22Rv1 (cell line): ENCODE measurements around the gene SORT1.

Experiments used
- CTCF ChIP-seq: fragments of 450-650 bp; IDR thresholded peaks from 2 replicates; pipeline ENCODE4 v1.5.1; 2017; ENCODE audit warnings: mild to moderate bottlenecking
- ZFX ChIP-seq: fragments of 450-650 bp; IDR thresholded peaks from 2 replicates; pipeline ENCODE4 v1.6.1; 2017; ENCODE audit warnings: antibody characterized with exemption, borderline replicate concordance

- TF ChIP-seq CTCF (no peak), ZFX (no peak)
These were observed 16.1 kb downstream of the SORT1 start for GRCh38 chr1:109381573-109381972.
